GM12801 (cell line): ENCODE results near the gene RTN4R.

ENCODE experiments used
- TF ChIP-seq, protein P1 (sequence below): IDR thresholded peaks from one replicate; pipeline ENCODE4 v1.5.1; 2011; ENCODE audit warnings: control low read depth; ENCODE audit not compliant: insufficient read length; ENCODE audit errors: extremely low read depth

RTN4R gene

DNA sequence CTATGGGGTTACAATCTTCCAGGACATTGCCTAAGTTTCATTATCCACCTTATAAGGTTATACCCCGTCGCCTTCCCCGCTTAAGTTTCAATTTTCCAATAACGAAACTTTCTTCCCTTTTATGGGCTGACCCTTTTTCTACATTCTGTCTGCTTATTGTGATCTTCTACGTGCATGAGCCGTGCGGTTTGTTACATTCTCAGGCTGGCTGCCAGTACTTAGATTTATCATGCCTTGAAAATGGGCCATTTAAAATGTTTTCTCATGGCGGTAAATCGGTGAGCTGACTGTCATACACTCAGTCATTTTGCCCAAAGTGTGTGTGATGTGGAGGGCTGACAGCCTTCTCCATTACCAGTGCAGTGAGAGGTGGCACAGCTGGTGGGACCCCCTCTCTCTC, 28.5 kb upstream of the RTN4R start:
- TF ChIP-seq, protein P1, sequence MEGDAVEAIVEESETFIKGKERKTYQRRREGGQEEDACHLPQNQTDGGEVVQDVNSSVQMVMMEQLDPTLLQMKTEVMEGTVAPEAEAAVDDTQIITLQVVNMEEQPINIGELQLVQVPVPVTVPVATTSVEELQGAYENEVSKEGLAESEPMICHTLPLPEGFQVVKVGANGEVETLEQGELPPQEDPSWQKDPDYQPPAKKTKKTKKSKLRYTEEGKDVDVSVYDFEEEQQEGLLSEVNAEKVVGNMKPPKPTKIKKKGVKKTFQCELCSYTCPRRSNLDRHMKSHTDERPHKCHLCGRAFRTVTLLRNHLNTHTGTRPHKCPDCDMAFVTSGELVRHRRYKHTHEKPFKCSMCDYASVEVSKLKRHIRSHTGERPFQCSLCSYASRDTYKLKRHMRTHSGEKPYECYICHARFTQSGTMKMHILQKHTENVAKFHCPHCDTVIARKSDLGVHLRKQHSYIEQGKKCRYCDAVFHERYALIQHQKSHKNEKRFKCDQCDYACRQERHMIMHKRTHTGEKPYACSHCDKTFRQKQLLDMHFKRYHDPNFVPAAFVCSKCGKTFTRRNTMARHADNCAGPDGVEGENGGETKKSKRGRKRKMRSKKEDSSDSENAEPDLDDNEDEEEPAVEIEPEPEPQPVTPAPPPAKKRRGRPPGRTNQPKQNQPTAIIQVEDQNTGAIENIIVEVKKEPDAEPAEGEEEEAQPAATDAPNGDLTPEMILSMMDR: no peak

GRCh38 chr22:20295262-20296064, 27.3 kb upstream of the RTN4R start:
- TF ChIP-seq, protein P1: no peak

GRCh38 chr22:20292673-20293232, 24.6 kb upstream of the RTN4R start:
- TF ChIP-seq, protein P1: no peak

- TF ChIP-seq, protein P1: no peak
Measured at GRCh38 chr22:20292108-20292507, 24.0 kb upstream of the RTN4R start.

GRCh38 chr22:20291604-20292063, 23.5 kb upstream of the RTN4R start:
- TF ChIP-seq, protein P1: no peak

DNA sequence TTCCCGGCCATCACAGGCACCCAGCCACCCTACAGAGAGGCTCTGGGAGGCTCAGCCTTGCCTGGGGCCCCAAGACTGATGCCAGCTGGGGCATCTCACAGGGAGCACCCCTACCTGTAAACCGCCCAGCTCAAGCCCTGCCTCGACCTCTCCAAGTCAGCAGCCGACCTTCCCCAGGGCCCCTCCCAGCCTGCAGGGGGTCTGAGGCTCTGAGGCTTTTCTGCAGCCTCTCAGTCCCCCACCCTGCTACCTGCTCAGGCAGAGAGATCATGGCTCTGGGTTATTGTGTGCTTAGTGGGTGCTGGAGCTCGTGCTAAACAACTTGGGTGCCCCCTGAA, 23.1 kb upstream of the RTN4R start:
- TF ChIP-seq, protein P1: no peak

- TF ChIP-seq, protein P1: no peak
Measured at GRCh38 chr22:20290578-20291248, 22.6 kb upstream of the RTN4R start.
